GM19324 (cell line): ENCODE results near the gene TAX1BP3.
"Not testable (repeated sequence)": the region's sequence is repeated elsewhere in the genome, so short reads cannot be mapped to it uniquely, and the experiment has no call there.

Source experiments
- ATAC-seq: cut with Tn5 transposase; IDR thresholded peaks from one replicate; pipeline ENCODE4 v1.9.1; 2021; ENCODE audit warnings: mild to moderate bottlenecking, moderate library complexity; ENCODE audit not compliant: unreplicated experiment, low FRiP score

TAX1BP3 gene

GRCh38 chr17:3668279-3669084 is at the start of gene TAX1BP3, which contains the start of gene EMC6:
Gene TAX1BP3, minus strand, starts transcription at chr17:3668578. Its CDS starts 52 bp downstream, at chr17:3668526.
Gene EMC6, plus strand, starts transcription at chr17:3668812. Its CDS starts 335 bp downstream, at chr17:3669147.
- ATAC-seq = peak; percentile 90

- ATAC-seq = no peak
Observed at GRCh38 chr17:3715296-3715695, 46.9 kb upstream of the TAX1BP3 start.

- no peak for ATAC-seq
Observed at GRCh38 chr17:3712811-3713463, 44.6 kb upstream of the TAX1BP3 start.

- peak; percentile 94 for ATAC-seq
Observed at GRCh38 chr17:3710951-3711383, 42.6 kb upstream of the TAX1BP3 start.

GRCh38 chr17:3708366-3708765 is 40.0 kb upstream of the TAX1BP3 start:
- ATAC-seq = no peak

GRCh38 chr17:3705718-3705984 is 37.3 kb upstream of the TAX1BP3 start:
- ATAC-seq = not testable (repeated sequence)

GRCh38 chr17:3704931-3705717 is 36.7 kb upstream of the TAX1BP3 start:
- ATAC-seq = no peak

- ATAC-seq = not testable (repeated sequence)
Observed at GRCh38 chr17:3702041-3702539, 33.7 kb upstream of the TAX1BP3 start.

GRCh38 chr17:3699951-3700350 is 31.6 kb upstream of the TAX1BP3 start:
- no peak for ATAC-seq

GRCh38 chr17:3698139-3698538 is 29.8 kb upstream of the TAX1BP3 start:
- ATAC-seq = no peak

GRCh38 chr17:3697103-3697476 is 28.7 kb upstream of the TAX1BP3 start:
- no peak for ATAC-seq

- no peak for ATAC-seq
Observed at GRCh38 chr17:3695723-3696411, 27.5 kb upstream of the TAX1BP3 start, which contains the start of gene P2RX5. Gene P2RX5, minus strand, starts transcription at chr17:3696155. Its CDS starts 150 bp downstream, at chr17:3696005.

GRCh38 chr17:3695129-3695722 is 26.8 kb upstream of the TAX1BP3 start:
- no peak for ATAC-seq

GRCh38 chr17:3693829-3694231 is 25.5 kb upstream of the TAX1BP3 start:
- no peak for ATAC-seq

GRCh38 chr17:3693141-3693540 is 24.8 kb upstream of the TAX1BP3 start:
- ATAC-seq = no peak

- ATAC-seq = no peak
Observed at GRCh38 chr17:3692346-3692745, 24.0 kb upstream of the TAX1BP3 start.

GRCh38 chr17:3691617-3692067 is 23.3 kb upstream of the TAX1BP3 start:
- ATAC-seq = no peak

GRCh38 chr17:3690094-3690715 is 21.8 kb upstream of the TAX1BP3 start:
- no peak for ATAC-seq
